Measurements from ENCODE around the gene ALOX15B. TPM values are rescaled to one million over a fixed set of nuclear protein-coding genes. Genes with fewer than 3 reads are reported as not detected.

Gene ALOX15B
- polyA plus RNA-seq, 3 donors: 1.7 to 2.8 (median 2.0) TPM

- H3K9me3 ChIP-seq (replicated peaks in 1 of 2; ENCODE audit: control insufficient read depth in 1 of 2, insufficient read depth in 1 of 2, low read length in 2 of 2): no peaks in the 10 kb centered on the region
- H3K27ac ChIP-seq (ENCODE audit: low read depth in 1 of 2, low read length in 2 of 2): no peak overlapping the region
- peaks cover 0 to 7% of the 10 kb centered on the region in 2 donors for H3K4me1 ChIP-seq (ENCODE audit: control insufficient read depth in 1 of 2, insufficient read depth in 2 of 2, low read length in 2 of 2)
- H3K9ac ChIP-seq (ENCODE audit: insufficient read depth, low read length, poor library complexity, severe bottlenecking): no peak overlapping the region
- no peak for DNase-seq
- H3K4me2 ChIP-seq (replicated peaks; ENCODE audit: extremely low read depth, low read length, poor library complexity, severe bottlenecking): no peak overlapping the region
- TF ChIP-seq, protein P1, sequence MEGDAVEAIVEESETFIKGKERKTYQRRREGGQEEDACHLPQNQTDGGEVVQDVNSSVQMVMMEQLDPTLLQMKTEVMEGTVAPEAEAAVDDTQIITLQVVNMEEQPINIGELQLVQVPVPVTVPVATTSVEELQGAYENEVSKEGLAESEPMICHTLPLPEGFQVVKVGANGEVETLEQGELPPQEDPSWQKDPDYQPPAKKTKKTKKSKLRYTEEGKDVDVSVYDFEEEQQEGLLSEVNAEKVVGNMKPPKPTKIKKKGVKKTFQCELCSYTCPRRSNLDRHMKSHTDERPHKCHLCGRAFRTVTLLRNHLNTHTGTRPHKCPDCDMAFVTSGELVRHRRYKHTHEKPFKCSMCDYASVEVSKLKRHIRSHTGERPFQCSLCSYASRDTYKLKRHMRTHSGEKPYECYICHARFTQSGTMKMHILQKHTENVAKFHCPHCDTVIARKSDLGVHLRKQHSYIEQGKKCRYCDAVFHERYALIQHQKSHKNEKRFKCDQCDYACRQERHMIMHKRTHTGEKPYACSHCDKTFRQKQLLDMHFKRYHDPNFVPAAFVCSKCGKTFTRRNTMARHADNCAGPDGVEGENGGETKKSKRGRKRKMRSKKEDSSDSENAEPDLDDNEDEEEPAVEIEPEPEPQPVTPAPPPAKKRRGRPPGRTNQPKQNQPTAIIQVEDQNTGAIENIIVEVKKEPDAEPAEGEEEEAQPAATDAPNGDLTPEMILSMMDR (IDR thresholded peaks at IDR 0.05): no peak
- no peak overlapping the region for H3K27ac Mint-ChIP-seq
- H3K4me3 ChIP-seq (replicated peaks in 1 of 3; ENCODE audit: low read depth in 2 of 3, low read length in 3 of 3): no peak overlapping the region
- H3K36me3 ChIP-seq (replicated peaks in 1 of 2; ENCODE audit: control insufficient read depth in 1 of 2, insufficient read depth in 2 of 2, low read length in 2 of 2): no peaks in the 10 kb centered on the region
- WGBS (ENCODE audit: insufficient coverage): 100% methylated on average over 1 of the region's 6 CpGs
- H3K36me3 Mint-ChIP-seq: no peaks in the 10 kb centered on the region
- no peak overlapping the region for H3K4me3 Mint-ChIP-seq
- peaks cover 0 to 4% (median 0%) of the 10 kb centered on the region in 7 donors for H3K9me3 Mint-ChIP-seq
- H3K4me1 Mint-ChIP-seq: peaks cover 15% of the 10 kb centered on the region
- H4K20me1 ChIP-seq (ENCODE audit: insufficient read depth, low read length): no peaks in the 10 kb centered on the region
- intact Hi-C loops (cut with micrococcal nuclease): loop anchor here in 1 of 2 donors (2.0 to 10.0 kb wide), 2 partner anchors 21 to 649 kb away; partner anchors contain the start of gene CCDC42
- no peaks in the 10 kb centered on the region for H3K79me2 ChIP-seq (ENCODE audit: insufficient read depth, low read length)
- H2AFZ ChIP-seq (ENCODE audit: insufficient read depth, low read depth, low read length, poor library complexity, severe bottlenecking): no peak overlapping the region
- H3K27me3 Mint-ChIP-seq (ENCODE audit: low read depth in 3 of 3): peaks cover 9 to 34% (median 25%) of the 10 kb centered on the region in 3 donors
- peaks cover 0 to 5% of the 10 kb centered on the region in 2 donors for H3K27me3 ChIP-seq (ENCODE audit: control insufficient read depth in 2 of 2, insufficient read depth in 2 of 2, low read length in 2 of 2)
These were observed 56.5 kb downstream of the ALOX15B start for GRCh38 chr17:8095361-8095760.

DNA sequence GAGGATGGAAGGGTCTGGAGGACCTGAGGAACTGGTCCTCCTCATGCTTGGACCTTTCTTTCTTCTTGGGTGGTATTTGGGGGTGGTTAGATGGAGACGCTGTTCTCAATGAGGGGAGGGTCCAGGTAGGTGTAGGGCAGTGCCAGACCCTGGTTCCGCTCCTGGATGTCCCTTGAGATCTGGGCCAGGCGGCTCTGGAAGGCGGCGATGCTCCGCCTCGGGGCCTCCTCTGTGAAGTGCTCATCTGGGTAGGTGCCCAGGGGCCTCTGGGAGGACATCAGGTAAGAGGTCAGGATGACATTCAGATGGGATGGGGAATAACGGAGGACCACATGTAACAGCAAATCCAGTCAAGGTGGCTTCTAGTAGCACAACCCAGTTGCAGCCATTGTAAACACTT lies 57.7 kb downstream of the ALOX15B start:
- H3K27me3 ChIP-seq (ENCODE audit: control insufficient read depth in 2 of 2, insufficient read depth in 2 of 2, low read length in 2 of 2): peaks cover 0 to 5% of the 10 kb centered on the region in 2 donors
- no peak overlapping the region for H3K4me3 Mint-ChIP-seq
- 88% methylated on average over 7 of the region's 8 CpGs for WGBS (ENCODE audit: insufficient coverage)
- no peaks in the 10 kb centered on the region for H3K9me3 ChIP-seq (replicated peaks in 1 of 2; ENCODE audit: control insufficient read depth in 1 of 2, insufficient read depth in 1 of 2, low read length in 2 of 2)
- H3K36me3 ChIP-seq (replicated peaks in 1 of 2; ENCODE audit: control insufficient read depth in 1 of 2, insufficient read depth in 2 of 2, low read length in 2 of 2): no peaks in the 10 kb centered on the region
- no peaks in the 10 kb centered on the region for H3K79me2 ChIP-seq (ENCODE audit: insufficient read depth, low read length)
- DNase-seq: no peak
- H3K36me3 Mint-ChIP-seq: no peaks in the 10 kb centered on the region
- H3K9me3 Mint-ChIP-seq: peaks cover 0 to 2% (median 0%) of the 10 kb centered on the region in 7 donors
- no peaks in the 10 kb centered on the region for H4K20me1 ChIP-seq (ENCODE audit: insufficient read depth, low read length)
- TF ChIP-seq, protein P1 (IDR thresholded peaks at IDR 0.05): no peak
- H3K4me1 Mint-ChIP-seq: peaks cover 12% of the 10 kb centered on the region
- H3K9ac ChIP-seq (ENCODE audit: insufficient read depth, low read length, poor library complexity, severe bottlenecking): no peak overlapping the region
- H3K27ac Mint-ChIP-seq: no peak overlapping the region
- no peak overlapping the region for H3K27ac ChIP-seq (ENCODE audit: low read depth in 1 of 2, low read length in 2 of 2)
- peaks cover 0 to 7% of the 10 kb centered on the region in 2 donors for H3K4me1 ChIP-seq (ENCODE audit: control insufficient read depth in 1 of 2, insufficient read depth in 2 of 2, low read length in 2 of 2)
- intact Hi-C loops (cut with micrococcal nuclease): loop anchor here in 1 of 2 donors (10.0 kb wide), 1 partner anchor 648 kb away; the partner anchor contains the start of gene CCDC42
- no peak overlapping the region for H2AFZ ChIP-seq (ENCODE audit: insufficient read depth, low read depth, low read length, poor library complexity, severe bottlenecking)
- H3K27me3 Mint-ChIP-seq (ENCODE audit: low read depth in 3 of 3): peaks cover 6 to 26% (median 22%) of the 10 kb centered on the region in 3 donors
- no peak overlapping the region for H3K4me2 ChIP-seq (replicated peaks; ENCODE audit: extremely low read depth, low read length, poor library complexity, severe bottlenecking)
- H3K4me3 ChIP-seq (replicated peaks in 1 of 3; ENCODE audit: low read depth in 2 of 3, low read length in 3 of 3): no peak overlapping the region

Small RNAs within 50 kb of the gene (small RNA-seq; reads per million reads assigned to genes)
- gene MIR4314 (ENCODE audit: insufficient read length, low read depth): not detected

Other genes with a start within 250 kb of the ALOX15B start
- 10 to 100 TPM in 1 of 3 donors, under 1 TPM in 2; 0.37 to 25.5 (median 0.44) TPM for gene KDM6B, start 204.8 kb upstream of the ALOX15B start, polyA plus RNA-seq
- gene TMEM88, start 184.0 kb upstream of the ALOX15B start, polyA plus RNA-seq: 10 to 100 TPM in 1 of 3 donors, not detected in 2; 10.2 TPM
- 100 to 1,000 TPM in 2 of 3 donors, 10 to 100 TPM in 1; 63.8 to 197 (median 148) TPM for gene NAA38, start 181.5 kb upstream of the ALOX15B start, polyA plus RNA-seq
- 1 to 10 TPM in 1 of 3 donors, under 1 TPM in 2; 0.50 to 4.8 (median 0.98) TPM for gene CYB5D1, start 181.1 kb upstream of the ALOX15B start, polyA plus RNA-seq
- gene CHD3, start 150.3 kb upstream of the ALOX15B start, polyA plus RNA-seq: 10 to 100 TPM in 1 of 3 donors, under 1 TPM in 2; 0.55 to 67.9 (median 0.91) TPM
- 1 to 10 TPM in 2 of 3 donors, under 1 TPM in 1; 0.59 to 6.7 (median 1.3) TPM for gene RNF227, start 122.8 kb upstream of the ALOX15B start, polyA plus RNA-seq
- gene KCNAB3, start 109.2 kb upstream of the ALOX15B start, polyA plus RNA-seq: 10 to 100 TPM in 1 of 3 donors, not detected in 2; 11.7 TPM
- 100 to 1,000 TPM; 172 to 266 (median 224) TPM for gene TRAPPC1, start 107.1 kb upstream of the ALOX15B start, polyA plus RNA-seq
- gene CNTROB, start 106.9 kb upstream of the ALOX15B start, polyA plus RNA-seq: 10 to 100 TPM in 1 of 3 donors, 1 to 10 TPM in 2; 4.7 to 22.8 (median 6.5) TPM
- gene GUCY2D, start 36.4 kb upstream of the ALOX15B start, polyA plus RNA-seq: under 1 TPM in 2 of 3 donors, not detected in 1; 0.04 to 0.46 TPM
- not detected for gene ALOX12B, start 48.7 kb downstream of the ALOX15B start, polyA plus RNA-seq
- gene ALOXE3, start 79.5 kb downstream of the ALOX15B start, polyA plus RNA-seq: not detected
- gene HES7, start 85.0 kb downstream of the ALOX15B start, polyA plus RNA-seq: not detected
- gene PER1, start 113.3 kb downstream of the ALOX15B start, polyA plus RNA-seq: 100 to 1,000 TPM in 1 of 3 donors, 1 to 10 TPM in 2; 5.6 to 457 (median 9.6) TPM
- gene VAMP2, start 123.9 kb downstream of the ALOX15B start, polyA plus RNA-seq: 100 to 1,000 TPM in 1 of 3 donors, 10 to 100 TPM in 2; 10.2 to 139 (median 14.5) TPM
- gene TMEM107, start 137.3 kb downstream of the ALOX15B start, polyA plus RNA-seq: 10 to 100 TPM; 20.5 to 37.4 (median 31.4) TPM
- gene BORCS6, start 151.1 kb downstream of the ALOX15B start, polyA plus RNA-seq: 10 to 100 TPM in 2 of 3 donors, 1 to 10 TPM in 1; 5.4 to 14.1 (median 13.9) TPM
- 1 to 10 TPM in 1 of 3 donors, under 1 TPM in 2; 0.38 to 4.2 (median 0.79) TPM for gene AURKB, start 171.5 kb downstream of the ALOX15B start, polyA plus RNA-seq
- 10 to 100 TPM in 1 of 3 donors, 1 to 10 TPM in 2; 2.2 to 49.1 (median 4.1) TPM for gene CTC1, start 209.0 kb downstream of the ALOX15B start, polyA plus RNA-seq
- 10 to 100 TPM in 1 of 3 donors, 1 to 10 TPM in 2; 4.1 to 12.8 (median 4.4) TPM for gene PFAS, start 210.2 kb downstream of the ALOX15B start, polyA plus RNA-seq
- gene RANGRF, start 249.6 kb downstream of the ALOX15B start, polyA plus RNA-seq: 10 to 100 TPM; 27.3 to 34.3 (median 31.7) TPM